HK-2 (cell line): ENCODE measurements around the gene DEXI.
"Not testable (repeated sequence)": the region's sequence is repeated elsewhere in the genome, so short reads cannot be mapped to it uniquely, and the experiment has no call there.

Source experiments
- DNase-seq: peaks from one replicate; pipeline ENCODE4 v3.0.0-alpha.2; 2018; ENCODE audit not compliant: unreplicated experiment

DEXI gene

DNA sequence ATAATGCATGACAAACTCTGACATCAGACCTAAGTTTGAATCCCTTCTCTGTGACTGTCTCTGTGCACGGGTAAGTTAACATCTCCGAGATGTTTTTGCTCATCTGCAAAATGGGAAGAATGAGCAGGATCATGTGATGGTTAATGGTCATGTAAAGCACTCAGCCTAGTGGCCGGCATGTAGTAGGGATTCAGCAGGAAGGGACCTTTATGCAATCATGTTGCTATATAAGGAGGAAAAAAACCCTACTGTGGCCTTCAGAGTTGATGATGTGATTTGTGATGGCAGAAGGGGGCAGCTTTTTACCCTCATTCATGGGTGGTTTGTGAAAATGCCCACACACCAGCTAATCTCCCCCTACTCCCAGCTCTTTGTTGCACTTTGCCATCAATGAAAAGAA, 26.2 kb upstream of the DEXI start:
- DNase-seq: no peak

DNA sequence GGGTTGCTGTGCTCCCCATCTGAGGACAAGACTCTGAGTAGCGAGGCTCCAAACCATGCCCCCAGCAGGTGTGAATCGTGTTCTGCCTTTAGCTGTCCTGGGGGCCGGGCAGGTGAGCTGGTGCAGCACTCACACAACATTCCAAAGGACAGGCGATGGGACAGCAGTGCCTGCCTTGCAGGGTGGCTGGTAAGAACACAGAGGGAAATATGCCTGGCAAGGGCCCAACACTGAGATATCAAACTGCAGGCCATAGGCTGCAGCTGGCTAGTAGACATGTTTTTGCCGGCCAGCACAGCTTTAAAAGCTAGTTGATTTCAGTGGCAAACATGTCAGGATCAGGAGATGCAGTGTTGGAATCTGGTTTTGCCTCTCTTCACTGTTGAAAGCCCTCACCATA, 25.7 kb upstream of the DEXI start:
- no peak for DNase-seq

DNA sequence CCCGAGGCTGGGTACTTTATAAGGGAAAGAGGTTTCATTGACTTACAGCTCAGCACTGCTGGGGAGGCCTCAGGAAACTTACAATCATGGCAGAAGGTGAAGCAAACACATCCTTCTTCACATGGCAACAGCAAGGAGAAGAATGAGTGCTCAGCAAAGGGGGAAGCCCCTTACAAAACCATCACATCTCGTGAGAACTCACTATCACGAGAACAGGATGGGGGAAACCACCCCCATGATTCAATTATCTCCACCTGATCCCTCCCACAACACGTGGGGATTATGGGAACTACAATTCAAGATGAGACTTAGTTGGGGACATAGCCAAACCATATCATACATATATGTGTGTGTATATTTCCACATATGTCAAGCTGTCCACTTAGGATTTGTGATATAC, 24.3 kb upstream of the DEXI start:
- DNase-seq: not testable (repeated sequence)

DNA sequence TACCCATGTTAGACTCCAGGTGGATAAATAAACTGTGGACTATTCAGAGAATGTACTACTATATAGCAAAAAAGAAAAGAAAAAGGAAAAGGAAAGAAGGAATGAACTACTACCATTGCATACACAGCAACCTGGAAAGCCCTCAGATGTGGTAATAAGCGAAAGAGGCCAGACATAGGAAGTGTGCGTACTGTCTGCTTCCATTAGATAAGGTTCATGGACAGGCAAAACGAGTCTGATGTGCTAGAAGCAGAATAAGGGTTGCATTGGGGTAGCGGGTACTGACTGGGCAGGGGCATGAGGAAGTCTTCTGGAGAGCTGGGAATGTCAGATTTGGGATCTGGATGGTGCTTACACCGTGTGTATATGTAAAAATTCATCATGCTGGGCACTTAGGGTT, 23.9 kb upstream of the DEXI start:
- DNase-seq: no peak

DNA sequence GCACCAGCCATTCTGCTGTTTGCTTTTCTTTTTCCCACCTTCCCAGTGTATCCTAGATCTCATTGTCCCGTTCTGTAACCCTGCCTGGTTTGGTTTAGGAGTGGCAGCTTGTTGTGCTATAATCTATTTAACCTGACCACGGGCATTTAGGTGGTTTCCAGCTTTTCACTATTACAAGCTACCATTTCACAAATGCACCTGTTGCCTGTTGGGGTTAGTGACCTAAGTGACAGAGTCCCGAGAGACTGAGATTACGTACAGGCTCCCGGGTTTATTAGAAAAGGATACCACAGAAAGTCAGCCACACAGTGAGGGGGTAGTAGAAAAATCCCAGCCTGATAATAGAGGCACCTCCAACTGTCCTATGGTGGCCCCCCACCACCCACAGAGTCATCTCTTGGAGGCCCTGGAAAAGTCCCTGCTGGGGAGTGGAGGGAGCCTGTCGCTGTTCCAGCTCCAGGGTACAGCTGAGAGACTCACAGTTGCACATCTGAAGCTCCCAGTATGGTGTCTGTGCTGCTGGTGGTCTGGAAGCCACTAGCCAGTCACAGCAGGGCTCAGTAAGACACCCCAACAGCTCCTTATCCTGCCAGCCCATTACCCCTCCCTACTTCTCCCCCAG, 23.3 kb upstream of the DEXI start:
- DNase-seq: no peak

DNA sequence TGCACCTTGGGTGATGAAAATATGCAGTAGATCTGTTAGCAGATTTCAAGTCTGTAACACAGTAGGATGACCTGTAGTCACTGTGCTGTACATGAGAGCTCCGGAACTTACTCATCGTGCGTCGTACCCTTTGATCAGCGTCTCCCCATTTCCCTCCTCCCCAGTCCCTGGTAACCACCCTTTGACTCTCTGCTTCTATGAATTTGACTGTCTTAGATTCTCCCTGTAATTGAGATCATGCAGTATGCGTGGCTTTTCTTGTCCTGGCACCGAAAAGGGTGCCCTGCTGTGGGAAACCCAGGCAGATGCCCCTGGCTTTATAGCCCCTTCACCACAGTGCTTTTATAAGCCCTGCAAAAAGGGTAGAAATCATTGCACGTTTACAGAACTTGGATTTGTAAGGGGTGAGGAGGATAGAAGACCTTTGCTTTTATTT, 22.6 kb upstream of the DEXI start:
- no peak for DNase-seq

DNA sequence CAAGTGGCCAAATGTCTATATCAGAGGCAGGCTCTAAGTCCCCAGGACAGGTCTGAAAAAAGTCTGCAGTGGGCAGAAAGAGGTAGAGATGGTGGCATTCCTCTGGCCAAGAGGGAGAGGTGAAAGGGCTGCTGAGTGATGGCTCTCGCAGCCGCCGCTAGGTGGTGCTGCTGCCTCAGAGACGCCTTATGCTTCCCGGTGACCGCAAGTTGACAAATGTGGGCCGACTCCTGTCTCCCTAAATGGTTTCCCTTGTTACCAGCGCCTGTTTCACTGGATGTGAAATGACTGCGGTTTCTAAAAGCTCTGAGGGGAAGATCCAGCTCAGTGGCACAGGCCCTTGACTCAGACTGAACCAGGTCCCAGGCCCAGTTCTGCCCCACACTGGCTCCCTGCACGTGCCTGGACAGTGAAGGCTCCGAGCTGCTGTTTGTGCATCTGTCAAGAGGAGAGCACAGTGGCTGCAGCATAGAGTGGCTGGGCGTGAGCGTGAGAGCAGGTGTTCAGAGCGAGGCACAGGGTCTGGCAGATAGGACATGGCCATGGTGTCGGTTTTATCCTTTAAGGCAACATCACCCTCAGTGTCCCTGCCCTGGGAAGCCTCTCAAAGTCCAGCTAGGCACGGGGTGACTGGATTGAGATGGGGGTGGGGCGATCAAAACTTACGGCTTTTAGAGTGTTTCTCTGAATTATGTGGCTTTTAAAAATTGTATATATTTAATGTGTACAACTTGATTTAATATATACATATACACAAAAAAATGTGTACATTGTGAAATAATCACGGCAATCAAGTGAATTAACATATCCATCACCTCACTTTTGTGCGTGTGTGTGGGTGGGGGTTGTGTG, 22.0 kb upstream of the DEXI start:
- DNase-seq: peak; percentile 75

DNA sequence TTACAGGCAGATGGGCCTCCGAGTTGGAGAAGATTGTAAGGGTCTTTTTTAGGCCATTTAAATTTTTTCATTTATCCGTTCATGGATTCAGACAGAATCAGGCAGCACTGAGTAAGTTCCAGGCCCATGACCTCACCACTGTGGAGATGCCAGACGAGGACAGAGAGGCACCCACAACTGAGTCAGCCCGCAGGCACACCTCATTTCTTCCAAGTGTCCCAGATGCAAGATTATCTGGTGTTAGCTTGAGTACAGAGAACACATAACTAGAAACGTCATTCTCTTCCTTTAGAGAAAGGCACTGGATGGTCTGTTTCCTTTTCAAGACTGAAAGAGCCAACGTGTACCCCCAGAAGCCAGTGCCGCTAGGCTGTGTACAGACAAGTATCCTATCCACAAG, 19.0 kb upstream of the DEXI start:
- DNase-seq: peak; percentile 39

DNA sequence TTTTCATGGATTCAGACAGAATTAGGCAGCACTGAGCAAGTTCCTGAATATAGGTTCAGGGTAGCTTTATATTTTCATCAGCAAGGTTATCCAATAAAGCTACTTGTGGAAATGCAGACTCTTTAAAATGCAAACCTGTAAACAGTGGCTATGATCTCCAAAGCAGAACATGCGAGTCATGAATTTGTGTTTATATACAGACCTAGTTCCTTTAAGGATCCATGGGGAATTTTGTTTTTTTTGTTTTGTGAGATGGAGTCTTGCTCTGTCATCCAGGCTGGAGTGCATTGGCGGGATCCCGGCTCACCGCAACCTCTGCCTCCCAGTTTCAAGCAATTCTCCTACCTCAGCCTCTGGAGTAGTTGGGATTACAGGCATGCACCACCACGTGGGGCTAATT, 16.9 kb upstream of the DEXI start:
- no peak for DNase-seq

DNA sequence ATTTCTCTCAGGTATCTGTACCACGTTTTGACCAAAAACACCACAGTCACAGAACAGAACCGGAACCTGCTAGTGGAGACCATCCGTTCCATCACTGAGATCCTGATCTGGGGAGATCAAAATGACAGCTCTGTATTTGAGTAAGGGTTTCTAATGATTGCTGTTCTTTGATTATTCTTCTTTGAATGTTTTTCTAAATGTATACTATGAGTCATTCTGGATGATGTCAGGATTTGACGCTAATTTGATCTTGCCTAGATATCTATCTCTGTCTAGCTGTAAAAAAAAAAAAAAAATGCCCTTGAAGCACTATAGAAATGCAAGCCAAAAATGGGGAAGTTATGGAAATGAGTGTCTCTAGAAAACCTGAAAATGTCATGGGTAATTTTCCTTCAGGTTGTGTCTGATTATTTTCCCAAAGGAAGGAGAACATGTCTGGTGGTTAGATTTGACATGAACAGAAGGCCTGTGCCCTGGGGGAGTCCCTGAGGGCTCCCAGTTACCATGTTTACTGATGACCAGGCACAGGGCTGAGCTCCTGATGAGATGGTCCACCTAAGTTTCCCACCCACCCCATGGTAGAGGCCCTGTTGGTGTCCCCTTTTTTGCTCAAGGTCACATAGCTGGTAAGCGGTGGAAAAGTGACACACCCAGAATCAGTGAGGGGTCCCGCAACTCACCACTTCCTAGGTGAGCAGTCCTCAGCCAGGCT, 15.7 kb upstream of the DEXI start:
- DNase-seq: no peak

DNA sequence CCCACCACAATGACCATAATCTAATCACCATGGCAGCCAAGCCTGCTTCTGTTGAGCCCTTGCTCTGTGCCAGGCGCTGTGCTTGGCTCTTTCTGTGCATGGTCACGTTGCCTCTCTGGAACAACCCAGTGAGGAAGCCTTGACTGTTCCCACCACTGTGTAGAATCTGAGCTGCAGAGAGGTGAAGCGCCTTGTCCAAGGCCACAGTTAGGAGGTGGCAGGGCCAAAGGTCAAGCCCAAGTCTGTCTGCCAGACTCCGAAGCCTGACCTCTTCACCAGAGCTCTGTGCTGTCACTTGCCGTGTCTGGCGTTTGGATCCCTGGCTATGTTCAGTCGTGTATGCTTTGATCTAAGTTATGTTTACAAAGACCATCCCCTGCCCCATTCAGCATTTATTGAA, 12.6 kb upstream of the DEXI start:
- DNase-seq: no peak

DNA sequence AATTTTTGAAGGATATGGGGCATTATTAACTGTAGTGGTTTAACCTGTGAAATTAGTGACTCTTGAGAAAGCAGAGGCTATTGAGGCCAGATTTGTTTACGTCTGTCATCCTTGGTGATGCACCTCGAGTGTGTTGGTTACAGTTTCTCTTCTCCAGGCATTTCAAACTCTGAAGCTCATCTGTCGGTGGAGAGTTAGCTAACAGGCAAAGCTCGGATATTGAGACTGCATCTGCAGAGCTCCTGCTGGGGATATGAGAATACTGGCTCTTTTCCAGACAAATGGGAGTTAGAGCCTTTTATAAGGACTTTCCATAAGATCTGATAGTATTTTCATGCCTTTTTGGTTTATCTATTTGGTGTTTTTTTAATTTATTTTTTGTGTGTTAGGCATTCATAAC, 8.8 kb upstream of the DEXI start:
- DNase-seq: no peak

DNA sequence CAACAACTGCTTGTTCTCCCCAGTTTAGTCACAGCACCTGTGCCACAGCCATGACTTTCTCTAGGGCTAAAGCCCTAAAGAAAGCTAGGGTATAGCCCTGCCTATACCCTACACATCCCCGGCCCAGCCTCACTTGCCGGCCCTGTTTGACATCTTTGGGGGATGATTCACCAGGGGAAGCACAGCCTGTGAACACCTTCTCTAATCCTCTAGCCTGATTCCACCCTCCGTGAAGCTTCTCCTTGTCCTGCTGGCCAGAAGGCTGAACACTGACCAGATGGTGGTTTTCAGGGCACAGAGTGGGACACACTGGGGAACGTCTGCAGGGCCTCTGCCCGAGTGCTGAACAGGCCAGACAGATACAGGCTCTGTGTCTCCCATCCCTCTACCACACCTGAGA, 8.1 kb upstream of the DEXI start:
- DNase-seq: no peak

DNA sequence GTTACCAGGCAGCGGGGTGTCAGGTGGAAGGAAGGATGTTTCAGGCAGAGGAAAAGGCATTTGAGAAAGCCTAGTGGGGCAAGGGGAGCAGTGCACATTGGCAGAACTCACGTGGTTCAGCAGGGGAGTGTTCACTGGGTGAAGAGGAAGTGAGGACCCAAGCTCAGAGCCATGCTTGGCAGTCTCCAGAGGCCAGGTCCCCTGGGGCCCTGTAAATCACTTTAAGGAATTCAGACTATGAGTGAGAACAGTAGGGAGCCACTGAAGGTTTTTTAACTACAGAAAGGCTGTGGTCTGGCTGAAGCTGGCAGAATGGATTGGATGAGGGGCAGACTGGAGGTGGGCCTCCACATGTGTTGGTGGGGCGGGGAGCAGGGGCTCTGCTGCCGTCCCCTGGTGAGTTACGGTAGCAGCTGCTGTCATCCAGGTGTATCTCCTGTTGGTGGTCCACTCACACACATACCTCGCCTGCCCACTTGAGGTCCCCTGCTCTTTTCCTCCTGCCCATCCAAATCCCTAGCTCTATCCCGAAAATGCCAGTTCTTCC, 7.2 kb upstream of the DEXI start:
- no peak for DNase-seq

DNA sequence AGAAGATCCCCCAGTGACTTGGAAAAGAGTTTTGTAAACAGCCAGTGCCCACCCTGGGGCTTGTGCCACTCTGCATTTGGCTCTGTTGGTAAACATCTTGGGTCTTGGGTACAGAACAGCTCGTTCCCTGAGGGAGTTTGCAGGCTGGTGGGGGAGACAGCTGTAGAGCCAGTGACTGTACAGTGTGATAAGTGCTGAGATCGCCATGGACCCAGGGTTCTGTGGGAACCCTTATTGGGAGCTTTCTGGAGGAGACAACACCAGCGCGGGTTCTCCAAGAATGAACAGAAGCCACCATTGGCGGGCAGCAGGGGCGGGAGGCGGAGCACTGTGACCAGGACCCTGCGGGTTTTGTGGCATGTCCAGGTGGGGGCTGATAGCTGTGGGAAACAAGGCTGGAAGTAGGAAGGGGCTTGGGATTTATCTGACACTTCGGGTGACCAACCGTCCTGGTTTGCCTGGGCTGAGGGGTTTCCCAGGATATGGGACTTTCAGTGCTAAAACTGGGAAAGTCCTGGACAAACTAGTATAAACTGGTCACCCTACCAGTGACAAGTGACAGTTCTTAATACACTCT, 5.0 kb upstream of the DEXI start:
- no peak for DNase-seq

DNA sequence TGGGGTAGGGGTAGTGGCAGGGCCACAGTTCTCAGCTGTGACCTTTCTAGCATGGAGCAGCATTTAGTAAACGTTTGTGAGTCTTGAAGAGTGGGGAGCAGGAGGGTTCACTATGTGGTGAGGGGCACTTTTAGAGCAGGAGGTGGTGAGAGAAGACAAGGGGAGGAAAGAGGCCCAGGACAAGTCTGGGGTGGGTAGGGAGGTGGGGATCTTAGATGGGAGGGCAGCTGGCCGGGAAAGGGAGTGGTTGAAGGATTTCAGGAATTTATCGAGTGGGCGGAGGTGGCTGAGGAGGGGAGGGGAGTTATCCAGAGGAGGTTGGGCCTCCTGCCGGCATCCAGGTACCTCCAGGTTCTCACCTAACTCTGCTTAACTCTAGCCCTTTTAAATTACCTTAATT, 4.0 kb upstream of the DEXI start:
- no peak for DNase-seq

DNA sequence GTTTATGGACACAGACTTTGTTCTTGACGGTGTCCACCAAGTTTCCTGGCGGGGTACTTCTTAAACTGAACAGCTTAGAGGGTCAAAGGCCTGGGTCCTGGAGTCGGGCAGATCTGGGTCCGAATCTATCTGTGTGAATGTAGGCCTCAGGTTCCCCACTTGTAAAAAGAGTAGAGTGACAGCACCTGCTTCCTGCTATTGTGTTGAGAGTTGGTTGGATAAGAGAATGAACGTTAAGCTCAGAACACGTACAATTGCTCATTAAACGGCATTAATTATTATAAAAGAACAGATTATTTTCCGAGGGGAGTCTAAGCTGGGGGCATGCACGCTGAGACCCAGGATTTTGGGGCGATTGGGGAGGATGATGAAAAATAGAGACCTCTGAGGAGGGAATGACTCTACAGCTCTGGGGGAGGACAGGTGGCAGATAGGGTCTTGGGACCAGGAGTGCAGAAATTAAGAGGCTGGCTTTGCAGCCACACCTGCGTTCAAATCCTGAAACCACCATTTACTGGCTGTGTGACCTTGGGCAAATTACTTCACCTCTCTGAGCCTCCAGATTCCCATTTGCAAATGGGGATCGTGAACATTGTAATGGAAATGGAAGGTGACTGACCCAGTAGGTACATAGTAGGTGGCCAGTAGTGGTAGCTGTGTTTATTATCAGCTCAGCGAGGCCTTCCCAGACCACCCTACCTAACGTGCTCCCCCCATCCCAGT, 3.0 kb upstream of the DEXI start:
- DNase-seq: no peak

DNA sequence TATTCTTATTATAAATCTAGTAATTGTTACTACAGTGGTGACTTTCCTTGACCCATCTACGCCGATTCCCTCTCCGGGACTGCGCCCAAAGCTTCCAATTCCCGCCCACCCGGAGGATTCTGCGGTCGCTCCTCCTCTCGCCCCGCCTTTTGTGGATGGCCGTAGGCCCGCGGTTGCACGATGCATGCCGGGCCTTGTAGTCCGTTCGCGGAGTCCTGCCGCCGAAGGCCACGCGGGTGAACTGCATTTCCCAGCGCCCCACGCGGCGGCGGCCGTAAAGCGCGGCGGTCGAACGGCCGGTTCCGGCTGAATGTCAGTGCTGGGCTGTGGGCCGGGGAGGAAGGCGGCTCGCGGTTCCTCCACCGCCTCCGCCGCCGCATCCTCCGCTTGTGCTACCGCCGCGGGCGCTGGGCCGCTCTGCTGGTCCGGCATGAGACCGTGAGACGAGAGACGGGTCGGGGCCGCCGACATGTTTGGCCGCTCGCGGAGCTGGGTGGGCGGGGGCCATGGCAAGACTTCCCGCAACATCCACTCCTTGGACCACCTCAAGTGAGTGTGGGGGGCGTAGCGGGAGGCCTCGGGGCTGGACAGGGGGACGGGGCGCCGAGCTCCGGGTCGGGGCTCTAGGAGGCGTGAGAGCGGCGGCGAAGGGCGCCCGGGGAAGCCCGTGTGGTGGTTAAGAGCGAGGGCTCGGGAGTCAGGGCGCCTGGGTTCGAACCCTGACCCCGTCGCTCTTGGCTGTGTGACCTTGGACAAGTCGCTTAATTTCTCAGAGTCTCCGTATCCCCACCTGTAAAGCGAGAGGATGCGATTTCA, 2.2 kb upstream of the DEXI start, which contains the start of gene CLEC16A:
CLEC16A (plus strand) TSS at position 316 of the 816 bp plus-strand sequence; CDS start at position 470, 154 bp downstream.
- peak; percentile 93 for DNase-seq

DNA sequence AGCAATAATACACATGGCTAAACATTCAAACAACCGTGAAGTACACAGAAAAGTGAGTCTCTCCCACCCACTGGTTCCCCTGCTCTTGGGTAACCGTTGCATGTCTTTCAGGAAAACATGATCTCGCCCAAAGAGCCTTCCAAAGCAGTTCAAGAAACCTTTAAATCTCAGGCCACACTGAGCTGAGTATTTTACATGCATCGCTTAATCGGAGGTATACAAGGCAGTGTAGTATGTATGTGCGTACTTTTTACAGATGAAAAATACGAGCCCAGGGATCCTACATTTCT, 741 bp upstream of the DEXI start:
- no peak for DNase-seq

DNA sequence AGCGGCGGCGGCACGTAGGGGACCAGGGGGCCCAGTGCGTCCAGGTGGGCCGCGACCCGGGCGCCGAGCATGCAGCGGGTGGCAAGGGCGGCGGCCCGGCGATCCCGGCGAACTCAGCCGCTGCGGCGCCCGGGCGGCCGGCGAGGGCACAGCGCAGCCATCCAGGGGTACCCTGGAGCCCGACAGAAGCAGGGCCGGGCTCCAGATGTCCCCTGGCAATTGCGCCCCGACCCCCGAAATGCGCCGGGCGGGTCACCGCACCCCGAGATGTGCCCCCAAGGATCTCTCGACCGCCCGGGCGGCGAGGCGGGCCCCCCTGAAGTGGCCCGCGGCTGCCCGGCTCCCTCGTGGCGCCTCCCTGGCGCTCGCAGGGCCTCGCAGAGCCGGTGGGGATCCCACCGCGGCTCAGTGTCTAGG, 325 bp downstream of the DEXI start:
- not testable (repeated sequence) for DNase-seq
